ENCODE results near the gene TBC1D22B. TPM values are rescaled to one million over a fixed set of nuclear protein-coding genes. Genes with fewer than 3 reads are reported as not detected.

The TBC1D22B gene
- total and polyA plus RNA-seq, 2 experiments from 2014 or later, result 9.1 to 19.9 TPM

GRCh38 chr6:37316071-37316470 is 58.5 kb downstream of the TBC1D22B start:
- no peak overlapping the region for H3K27ac ChIP-seq (ENCODE audit: low read depth)
- no peaks in the 10 kb centered on the region for H3K4me1 ChIP-seq (ENCODE audit: insufficient read depth)
- no peak overlapping the region for H2AFZ ChIP-seq
- no peaks in the 10 kb centered on the region for H3K9me2 ChIP-seq (ENCODE audit: insufficient read depth)
- H3K27ac Mint-ChIP-seq, result no peak overlapping the region
- H3K4me2 ChIP-seq, result no peak overlapping the region
- H3K4me3 ChIP-seq, result no peak overlapping the region
- no peaks in the 10 kb centered on the region for H3K79me2 ChIP-seq (replicated peaks; ENCODE audit: insufficient read depth)
- H3K4me3 Mint-ChIP-seq, result no peak overlapping the region
- H3K36me3 Mint-ChIP-seq (ENCODE audit: low read depth), result peaks cover 20% of the 10 kb centered on the region
- H3K36me3 ChIP-seq (ENCODE audit: insufficient read depth), result peaks cover 20% of the 10 kb centered on the region
- DNase-seq (ENCODE audit: low spot score), result no peak
- H3F3A ChIP-seq (replicated peaks; ENCODE audit: low read depth), result 0 out of 2 replicates have a peak, but pooled peaks cover 6% of the 10 kb centered on the region
- H3K9me3 Mint-ChIP-seq, result no peaks in the 10 kb centered on the region
- ATAC-seq, result no peak
- no peaks in the 10 kb centered on the region for H3K27me3 Mint-ChIP-seq (ENCODE audit: insufficient read depth, low read depth, poor library complexity)
- no peaks in the 10 kb centered on the region; the same call in none of the 2 replicates for H4K20me1 ChIP-seq (replicated peaks; ENCODE audit: insufficient read depth)
- TF ChIP-seq ETS1 (IDR thresholded peaks at IDR 0.05) (no peak), JUNB (IDR thresholded peaks at IDR 0.05; ENCODE audit: unreplicated experiment) (no peak), POLR2AphosphoS5 (IDR thresholded peaks at IDR 0.05; ENCODE audit: low read depth) (no peak), REST (IDR thresholded peaks at IDR 0.05; ENCODE audit: unreplicated experiment) (no peak), STAT1 (IDR thresholded peaks at IDR 0.05; ENCODE audit: unreplicated experiment) (no peak), ZNF331 (CRISPR knock-in tag; IDR thresholded peaks at IDR 0.05; ENCODE audit: low read depth) (no peak)
- TF ChIP-seq, protein P1, sequence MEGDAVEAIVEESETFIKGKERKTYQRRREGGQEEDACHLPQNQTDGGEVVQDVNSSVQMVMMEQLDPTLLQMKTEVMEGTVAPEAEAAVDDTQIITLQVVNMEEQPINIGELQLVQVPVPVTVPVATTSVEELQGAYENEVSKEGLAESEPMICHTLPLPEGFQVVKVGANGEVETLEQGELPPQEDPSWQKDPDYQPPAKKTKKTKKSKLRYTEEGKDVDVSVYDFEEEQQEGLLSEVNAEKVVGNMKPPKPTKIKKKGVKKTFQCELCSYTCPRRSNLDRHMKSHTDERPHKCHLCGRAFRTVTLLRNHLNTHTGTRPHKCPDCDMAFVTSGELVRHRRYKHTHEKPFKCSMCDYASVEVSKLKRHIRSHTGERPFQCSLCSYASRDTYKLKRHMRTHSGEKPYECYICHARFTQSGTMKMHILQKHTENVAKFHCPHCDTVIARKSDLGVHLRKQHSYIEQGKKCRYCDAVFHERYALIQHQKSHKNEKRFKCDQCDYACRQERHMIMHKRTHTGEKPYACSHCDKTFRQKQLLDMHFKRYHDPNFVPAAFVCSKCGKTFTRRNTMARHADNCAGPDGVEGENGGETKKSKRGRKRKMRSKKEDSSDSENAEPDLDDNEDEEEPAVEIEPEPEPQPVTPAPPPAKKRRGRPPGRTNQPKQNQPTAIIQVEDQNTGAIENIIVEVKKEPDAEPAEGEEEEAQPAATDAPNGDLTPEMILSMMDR (conservative IDR thresholded peaks at IDR 0.05; ENCODE audit: low read depth in 2 of 2), result no peak
- H3K27me3 ChIP-seq (ENCODE audit: insufficient read depth), result no peaks in the 10 kb centered on the region
- H3K4me1 Mint-ChIP-seq, result no peaks in the 10 kb centered on the region

- no peak for DNase-seq (ENCODE audit: low spot score)
- Mint-ChIP-seq H3K9me3 (no peaks in the 10 kb centered on the region), H3K27ac (no peak overlapping the region), H3K4me1 (no peaks in the 10 kb centered on the region), H3K36me3 (ENCODE audit: low read depth) (peaks cover 28% of the 10 kb centered on the region), H3K27me3 (ENCODE audit: insufficient read depth, low read depth, poor library complexity) (peaks cover 2% of the 10 kb centered on the region), H3K4me3 (no peak overlapping the region)
- H3K4me3 ChIP-seq, result no peak overlapping the region
- no peak overlapping the region for H2AFZ ChIP-seq
- H3K79me2 ChIP-seq (replicated peaks; ENCODE audit: insufficient read depth), result no peaks in the 10 kb centered on the region
- no peak for ATAC-seq
- H3K4me2 ChIP-seq, result no peak overlapping the region
- no peaks in the 10 kb centered on the region for H3K9me2 ChIP-seq (ENCODE audit: insufficient read depth)
- H3F3A ChIP-seq (replicated peaks; ENCODE audit: low read depth), result 0 out of 2 replicates have a peak, but pooled peaks cover 6% of the 10 kb centered on the region
- no peaks in the 10 kb centered on the region for H3K4me1 ChIP-seq (ENCODE audit: insufficient read depth)
- no peaks in the 10 kb centered on the region for H3K27me3 ChIP-seq (ENCODE audit: insufficient read depth)
- H3K27ac ChIP-seq (ENCODE audit: low read depth), result no peak overlapping the region
- no peaks in the 10 kb centered on the region; the same call in none of the 2 replicates for H4K20me1 ChIP-seq (replicated peaks; ENCODE audit: insufficient read depth)
- peaks cover 20% of the 10 kb centered on the region for H3K36me3 ChIP-seq (ENCODE audit: insufficient read depth)
- TF ChIP-seq ETS1 (IDR thresholded peaks at IDR 0.05) (no peak), POLR2AphosphoS5 (IDR thresholded peaks at IDR 0.05; ENCODE audit: low read depth) (no peak), ZNF331 (CRISPR knock-in tag; IDR thresholded peaks at IDR 0.05; ENCODE audit: low read depth) (no peak), REST (IDR thresholded peaks at IDR 0.05; ENCODE audit: unreplicated experiment) (no peak), CREB1 (CRISPR knock-in tag; IDR thresholded peaks at IDR 0.05; ENCODE audit: low read depth) (no peak), EZH2phosphoT487 (IDR thresholded peaks at IDR 0.05; ENCODE audit: unreplicated experiment) (no peak), EZH2 (IDR thresholded peaks at IDR 0.05; ENCODE audit: low read depth, unreplicated experiment) (no peak), ZNF114 (CRISPR knock-in tag; IDR thresholded peaks at IDR 0.05) (no peak)
Observed at GRCh38 chr6:37317312-37318038, 59.9 kb downstream of the TBC1D22B start.
